ENCODE data around the gene ATP7B. TPM values are rescaled to one million over a fixed set of nuclear protein-coding genes. Genes with fewer than 3 reads are reported as not detected.

Gene ATP7B
- total and polyA plus RNA-seq, 2 of the 4 experiments (the other 2 are of a cell fraction), result 2.7 to 2.9 TPM

GRCh38 chr13:51929699-51930098 is 81.6 kb downstream of the ATP7B start:
- BruUV-seq (replicated peaks), result no TSS peak
- no peaks in the 10 kb centered on the region for H3K79me1 ChIP-seq (ENCODE audit: low read depth in 1 of 2, low read length in 2 of 2)
- H2BK5ac ChIP-seq (ENCODE audit: low read depth, low read length, poor library complexity, severe bottlenecking), result no peak overlapping the region
- no peaks in the 10 kb centered on the region for H4K20me1 ChIP-seq (ENCODE audit: insufficient read depth, low read length)
- no peak overlapping the region for H3K27ac ChIP-seq (ENCODE audit: insufficient read depth, low read length)
- no peak overlapping the region for H2AK9ac ChIP-seq (replicated peaks; ENCODE audit: low read depth, low read length, poor library complexity)
- no peak overlapping the region for H4K91ac ChIP-seq (ENCODE audit: insufficient read depth, low read depth, low read length)
- no peak overlapping the region for H3K4me3 ChIP-seq (ENCODE audit: insufficient read depth, low read depth, low read length)
- no peak overlapping the region for H4K5ac ChIP-seq (ENCODE audit: low read depth, low read length)
- no peak overlapping the region for H3K9ac ChIP-seq (ENCODE audit: low read depth, low read length)
- dilution Hi-C loops (cut with HindIII; ENCODE audit: low sequenced_read_pairs, unreplicated experiment), result no loop called here
- H4K8ac ChIP-seq (ENCODE audit: low read depth in 2 of 2, low read length in 2 of 2), result no peak overlapping the region
- in situ Hi-C loops (cut with MboI; ENCODE audit: low sequenced_read_pairs), result no loop called here
- POLR2A ChIA-PET (ENCODE audit: unreplicated experiment), result no interaction called here
- DNase-seq, result no peak
- no peak overlapping the region for H3K18ac ChIP-seq (ENCODE audit: low read depth, low read length)
- H2BK20ac ChIP-seq (ENCODE audit: low read depth, low read length), result no peak overlapping the region
- H2AK5ac ChIP-seq (ENCODE audit: low read depth, low read length), result no peak overlapping the region
- no peak overlapping the region for H3K56ac ChIP-seq (ENCODE audit: extremely low read depth, insufficient read depth, low read length)
- no peaks in the 10 kb centered on the region; the same call in 1 of the 2 replicates for H3K36me3 ChIP-seq (ENCODE audit: control insufficient read depth, insufficient read depth, low read length)
- H3K27me3 ChIP-seq (ENCODE audit: control insufficient read depth, insufficient read depth, low read length), result no peaks in the 10 kb centered on the region
- CTCF ChIA-PET, result interaction anchor here (0.6 kb wide), 1 partner anchor 163 kb away, joined by 4 read pairs; no protein-coding TSS in a partner anchor
- H3K4ac ChIP-seq (ENCODE audit: low read depth, low read length), result no peak overlapping the region
- ATAC-seq (ENCODE audit: low read depth), result no peak
- H2BK120ac ChIP-seq (ENCODE audit: low read depth, low read length), result no peak overlapping the region
- no peak overlapping the region for H3K23ac ChIP-seq (ENCODE audit: low read depth, low read length)
- 0 out of 2 replicates have a peak, but pooled peaks cover 4% of the 10 kb centered on the region for H3K9me1 ChIP-seq (ENCODE audit: insufficient read depth, low read length)
- intact Hi-C loops (cut with micrococcal nuclease), result no loop called here
- no peaks in the 10 kb centered on the region for H3K4me1 ChIP-seq (ENCODE audit: control insufficient read depth, insufficient read depth, low read length)
- H3K14ac ChIP-seq (replicated peaks; ENCODE audit: low read depth, low read length), result no peak overlapping the region
- no peak overlapping the region for H2AFZ ChIP-seq (replicated peaks; ENCODE audit: low read length, poor library complexity)
- no peaks in the 10 kb centered on the region for H3K9me3 ChIP-seq (ENCODE audit: control insufficient read depth, insufficient read depth, low read length)
- TF ChIP-seq MAZ (IDR thresholded peaks at IDR 0.05; ENCODE audit: borderline replicate concordance, low read depth, low read length) (no peak), SMC3 (IDR thresholded peaks at IDR 0.05; ENCODE audit: low read depth, low read length) (no peak), CTCF (conservative IDR thresholded peaks at IDR 0.05; ENCODE audit: low read depth, low read length) (no peak), USF2 (IDR thresholded peaks at IDR 0.05; ENCODE audit: low read depth, low read length) (no peak)
- no peak overlapping the region for H3K4me2 ChIP-seq (ENCODE audit: low read depth, low read length)
- no peak overlapping the region for H2BK15ac ChIP-seq (ENCODE audit: low read depth, low read length)
- whole genome bisulfite sequencing, 2 experiments (ENCODE audit: extremely low coverage in 2 of 2, insufficient read length in 1 of 2), result no CpG with 5 or more reads among the region's 5 CpGs

Data from IMR-90 (cell line).